SK-N-SH (cell line): ENCODE data around the gene MYO9B. TPM values are rescaled to one million over a fixed set of nuclear protein-coding genes. Genes with fewer than 3 reads are reported as not detected.
"Not testable (repeated sequence)": the region's sequence is repeated elsewhere in the genome, so short reads cannot be mapped to it uniquely, and the experiment has no call there.

ENCODE experiments used
- CTCF ChIA-PET: fragments of 300-600, 350-600 bp; formaldehyde crosslinking; extraction: SDS; loops from one replicate; lab custom pipeline; 2021; lab: Yijun Ruan, JAX
- POLR2A ChIA-PET: fragments of 350-600 bp; sonication (Branson Sonifier 250); formaldehyde crosslinking; extraction: SDS; loops from one replicate; lab custom pipeline; 2020; ENCODE audit warnings: antibody characterized with exemption, inconsistent platforms; lab: Yijun Ruan, JAX
- DNase-seq: peaks from one replicate; pipeline ENCODE4 v3.0.0; 2012
- H2AFZ ChIP-seq: fragments of 200-600 bp; sonication (generic); 2 replicates; pipeline ENCODE4 v1.8.1; 2016; ENCODE audit warnings: antibody characterized with exemption, mild to moderate bottlenecking, low read depth
- H3F3A ChIP-seq: fragments of 200-600 bp; sonication (generic); replicated peaks from 2 replicates; pipeline ENCODE3; 2016; ENCODE audit warnings: antibody characterized with exemption, mild to moderate bottlenecking; ENCODE audit not compliant: insufficient read depth
- H3K27ac ChIP-seq, 2 experiments: fragments of 200-500 bp in 1 of 2; fragments of 200-600 bp in 1 of 2; sonication (Bioruptor generic) in 1 of 2; sonication (generic), shearing (Covaris generic) in 1 of 2; 2 replicates each; pipeline versions ENCODE4 v1.5.1 to v1.6.1; 2014 to 2016; ENCODE audit warnings: low read depth in 2 of 2, inconsistent platforms in 1 of 2, low read length in 1 of 2, mild to moderate bottlenecking in 1 of 2, mixed read lengths in 1 of 2
- H3K27me3 ChIP-seq: fragments of 200-600 bp; sonication (generic), shearing (Covaris generic); 2 replicates; pipeline ENCODE4 v1.6.1; 2016; ENCODE audit warnings: mixed run types; ENCODE audit not compliant: insufficient read depth
- H3K36me3 ChIP-seq, 2 experiments: fragments of 200-500 bp in 1 of 2; fragments of 200-600 bp in 1 of 2; sonication (Bioruptor generic) in 1 of 2; sonication (generic) in 1 of 2; replicated peaks in 1 of 2; 2 replicates each; pipeline versions ENCODE3 to v1.5.1; 2014 to 2016; ENCODE audit warnings: low read length in 1 of 2, mild to moderate bottlenecking in 1 of 2; ENCODE audit not compliant: insufficient read depth in 2 of 2, control insufficient read depth in 1 of 2
- H3K4me1 ChIP-seq, 2 experiments: fragments of 200-500 bp in 1 of 2; fragments of 200-600 bp in 1 of 2; sonication (Bioruptor generic) in 1 of 2; sonication (generic), shearing (Covaris generic) in 1 of 2; 2 replicates each; pipeline versions ENCODE4 v1.5.1 to v1.6.1; 2014 to 2016; ENCODE audit warnings: low read depth in 1 of 2, low read length in 1 of 2, mixed run types in 1 of 2; ENCODE audit not compliant: insufficient read depth in 2 of 2, control insufficient read depth in 1 of 2
- H3K4me2 ChIP-seq: fragments of 200-600 bp; sonication (generic), shearing (Covaris generic); 2 replicates; pipeline ENCODE4 v1.6.1; 2017; ENCODE audit warnings: mixed run types
- H3K4me3 ChIP-seq, 2 experiments: fragments of 200-500 bp in 1 of 2; fragments of 200-600 bp in 1 of 2; sonication (Bioruptor generic) in 1 of 2; sonication (generic), shearing (Covaris generic) in 1 of 2; 2 replicates each; pipeline versions ENCODE4 v1.5.1 to v1.8.1; 2014 to 2016; ENCODE audit warnings: low read depth in 2 of 2, inconsistent platforms in 1 of 2, low read length in 1 of 2, mild to moderate bottlenecking in 1 of 2, mixed read lengths in 1 of 2, moderate library complexity in 1 of 2
- H3K79me2 ChIP-seq: fragments of 200-600 bp; sonication (generic); 2 replicates; pipeline ENCODE4 v1.8.1; 2017; ENCODE audit warnings: mild to moderate bottlenecking; ENCODE audit not compliant: insufficient read depth
- H3K9ac ChIP-seq: fragments of 200-600 bp; sonication (generic); 2 replicates; pipeline ENCODE4 v1.6.1; 2017; ENCODE audit warnings: mixed run types
- H3K9me2 ChIP-seq: fragments of 200-600 bp; sonication (generic); 2 replicates; pipeline ENCODE4 v1.6.1; 2017; ENCODE audit warnings: mixed run types
- H3K9me3 ChIP-seq: fragments of 200-600 bp; sonication (generic); 2 replicates; pipeline ENCODE4 v1.6.1; 2017; ENCODE audit warnings: mixed run types, mild to moderate bottlenecking, moderate library complexity
- H4K20me1 ChIP-seq: fragments of 200-600 bp; sonication (generic); 2 replicates; pipeline ENCODE4 v1.6.1; 2017; ENCODE audit warnings: mild to moderate bottlenecking, mixed run types; ENCODE audit not compliant: insufficient read depth
- CHD2 ChIP-seq: fragments of 150-350 bp; IDR thresholded peaks from 2 replicates; pipeline ENCODE4 v1.6.1; 2018; ENCODE audit warnings: low read length; ENCODE audit not compliant: partially characterized antibody
- FOXJ3 ChIP-seq: sonication (generic); formaldehyde crosslinking; IDR thresholded peaks from 2 replicates; pipeline ENCODE4 v1.5.1; 2020; ENCODE audit warnings: mild to moderate bottlenecking, missing genetic modification reagents
- FOXM1 ChIP-seq: IDR thresholded peaks from 2 replicates; pipeline ENCODE4 v1.4.0; 2012; ENCODE audit warnings: low read depth, mild to moderate bottlenecking
- GABPA ChIP-seq: IDR thresholded peaks from 2 replicates; pipeline ENCODE4 v1.4.0; 2012; ENCODE audit warnings: low read depth, mild to moderate bottlenecking
- GATA2 ChIP-seq: sonication (generic); formaldehyde crosslinking; IDR thresholded peaks from 2 replicates; pipeline ENCODE4 v1.5.0; 2020; ENCODE audit warnings: mild to moderate bottlenecking, missing genetic modification reagents
- JUND ChIP-seq: IDR thresholded peaks from 2 replicates; pipeline ENCODE4 v1.4.0; 2012
- MAX ChIP-seq: IDR thresholded peaks from 2 replicates; pipeline ENCODE4 v1.4.0; 2012; ENCODE audit warnings: low read depth
- MEF2A ChIP-seq: IDR thresholded peaks from 2 replicates; pipeline ENCODE4 v1.4.0; 2012; ENCODE audit warnings: low read depth, borderline replicate concordance
- NFIC ChIP-seq: IDR thresholded peaks from 2 replicates; pipeline ENCODE4 v1.4.0; 2012; ENCODE audit warnings: borderline replicate concordance
- RCOR1 ChIP-seq: fragments of 150-350 bp; IDR thresholded peaks from 2 replicates; pipeline ENCODE4 v1.6.1; 2017; ENCODE audit warnings: antibody characterized with exemption, low read length
- RXRA ChIP-seq: IDR thresholded peaks from 2 replicates; pipeline ENCODE4 v1.4.0; 2012; ENCODE audit warnings: low read depth, mild to moderate bottlenecking, borderline replicate concordance
- SIN3A ChIP-seq: IDR thresholded peaks from 2 replicates; pipeline ENCODE4 v1.6.1; 2012; ENCODE audit warnings: low read depth, mild to moderate bottlenecking, low read length, moderate library complexity, borderline replicate concordance
- TCF12 ChIP-seq: IDR thresholded peaks from 2 replicates; pipeline ENCODE4 v1.4.0; 2012
- TEAD4 ChIP-seq: IDR thresholded peaks from 2 replicates; pipeline ENCODE4 v1.4.0; 2012; ENCODE audit warnings: mild to moderate bottlenecking, borderline replicate concordance; ENCODE audit not compliant: insufficient read depth
- USF1 ChIP-seq: IDR thresholded peaks from 2 replicates; pipeline ENCODE4 v1.4.0; 2012; ENCODE audit warnings: low read depth, borderline replicate concordance
- WGBS: methylation state at CpG from one replicate; pipeline ENCODE4 v1.1.6; 2017; ENCODE audit warnings: low lambda C conversion rate; 5-methylcytosine and 5-hydroxymethylcytosine counted together
- polyA plus RNA-seq, 3 experiments: library from polyadenylated mRNA; depleted of rRNA; stranded (reverse); fragments of >200 nt; gene quantifications; 2 replicates each; pipeline ENCODE4 v1.2.3, GENCODE V29; 2012

The MYO9B gene
- polyA plus RNA-seq, 1 of the 3 experiments (the other 2 are of a cell fraction), result 37.6 TPM

DNA sequence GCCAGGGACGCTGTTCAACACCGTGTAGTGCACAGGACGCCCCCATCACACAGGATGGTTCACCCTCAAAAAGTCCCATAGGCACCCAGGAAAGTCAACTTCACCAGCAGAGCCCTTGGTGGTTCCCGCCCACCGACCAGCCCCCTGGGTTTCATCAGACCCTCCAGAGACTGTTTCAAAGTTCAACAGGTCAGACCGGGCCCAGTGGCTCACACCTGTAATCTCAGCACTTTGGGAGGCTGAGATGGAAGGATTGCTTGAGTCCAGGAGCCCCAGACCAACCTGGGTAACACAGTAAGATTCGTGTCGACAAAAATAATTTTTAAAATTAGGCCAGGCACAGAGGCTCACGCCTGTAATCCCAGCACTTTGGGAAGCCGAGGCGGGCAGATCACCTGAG, 61.0 kb downstream of the MYO9B start:
- 94% methylated on average over 8 of the region's 11 CpGs for WGBS
- POLR2A ChIA-PET, result no interaction called here
- H3K27ac ChIP-seq, result peak overlapping the region; percentile 95 to 100

DNA sequence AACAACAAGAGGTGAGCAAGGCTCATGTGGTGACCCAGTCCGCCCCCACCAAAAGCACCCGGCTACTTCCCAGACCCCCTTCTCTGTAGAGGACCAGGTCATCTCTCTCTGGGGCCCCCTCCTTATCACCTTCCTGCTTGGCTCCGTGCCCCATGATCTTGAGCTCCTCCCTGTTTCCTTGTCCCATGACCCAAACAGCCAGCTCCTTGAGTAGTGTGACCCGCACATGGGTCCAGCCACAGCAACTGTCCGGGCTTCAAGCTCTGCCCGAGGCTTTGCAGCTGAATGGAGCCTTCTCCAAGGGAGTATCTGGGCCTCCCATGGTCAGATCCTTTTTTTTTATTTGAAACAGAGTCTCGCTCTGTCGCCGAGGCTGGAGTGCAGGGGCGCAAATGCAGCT, 61.8 kb downstream of the MYO9B start:
- Histone ChIP-seq H3K9me2 (no peaks in the 10 kb centered on the region), H3K4me1 (peaks cover 15% of the 10 kb centered on the region in 2 experiments; a peak in 3 of 4 replicates), H3K27ac (peak overlapping the region in 1 of 2 experiments; percentile 2; a peak in 1 of 4 replicates), H4K20me1 (no peaks in the 10 kb centered on the region), H3K27me3 (no peaks in the 10 kb centered on the region), H3K9ac (no peak overlapping the region), H3K4me3 (no peak overlapping the region), H3F3A (peaks cover 20% of the 10 kb centered on the region), H3K4me2 (no peak overlapping the region), H3K36me3 (no peaks in the 10 kb centered on the region), H3K79me2 (peaks cover 88% of the 10 kb centered on the region), H2AFZ (no peak overlapping the region), H3K9me3 (no peaks in the 10 kb centered on the region)
- no peak for DNase-seq
- ChIA-PET POLR2A (no interaction called here), CTCF (no interaction called here)
- 97% methylated on average over 7 of the region's 10 CpGs for WGBS
- no peak for TF ChIP-seq NFIC

More for the DNA sequence above, 61.0 kb downstream of the MYO9B start:
- Histone ChIP-seq H3K27me3 (no peaks in the 10 kb centered on the region), H3F3A (peaks cover 20% of the 10 kb centered on the region), H3K4me1 (peaks cover 15% of the 10 kb centered on the region in 2 experiments; a peak in 3 of 4 replicates), H3K9ac (no peak overlapping the region), H3K4me2 (peak overlapping the region; percentile 88; the same call in 1 of the 2 replicates), H3K9me2 (no peaks in the 10 kb centered on the region), H3K4me3 (no peak overlapping the region), H4K20me1 (no peaks in the 10 kb centered on the region), H2AFZ (no peak overlapping the region), H3K79me2 (peaks cover 83% of the 10 kb centered on the region), H3K9me3 (no peaks in the 10 kb centered on the region), H3K36me3 (no peaks in the 10 kb centered on the region)
- CTCF ChIA-PET, result interaction anchor here (1.0 kb wide), 1 partner anchor 11 kb away, joined by 3 read pairs; no protein-coding TSS in a partner anchor
- TF ChIP-seq TCF12 (no peak), GABPA (no peak), FOXJ3 (CRISPR knock-in tag) (no peak), MAX (no peak), MEF2A (no peak), USF1 (no peak), FOXM1 (no peak), RCOR1 (no peak), JUND (no peak), RXRA (no peak), GATA2 (CRISPR knock-in tag) (no peak), CHD2 (no peak), SIN3A (no peak), TEAD4 (no peak)
- DNase-seq, result no peak

DNA sequence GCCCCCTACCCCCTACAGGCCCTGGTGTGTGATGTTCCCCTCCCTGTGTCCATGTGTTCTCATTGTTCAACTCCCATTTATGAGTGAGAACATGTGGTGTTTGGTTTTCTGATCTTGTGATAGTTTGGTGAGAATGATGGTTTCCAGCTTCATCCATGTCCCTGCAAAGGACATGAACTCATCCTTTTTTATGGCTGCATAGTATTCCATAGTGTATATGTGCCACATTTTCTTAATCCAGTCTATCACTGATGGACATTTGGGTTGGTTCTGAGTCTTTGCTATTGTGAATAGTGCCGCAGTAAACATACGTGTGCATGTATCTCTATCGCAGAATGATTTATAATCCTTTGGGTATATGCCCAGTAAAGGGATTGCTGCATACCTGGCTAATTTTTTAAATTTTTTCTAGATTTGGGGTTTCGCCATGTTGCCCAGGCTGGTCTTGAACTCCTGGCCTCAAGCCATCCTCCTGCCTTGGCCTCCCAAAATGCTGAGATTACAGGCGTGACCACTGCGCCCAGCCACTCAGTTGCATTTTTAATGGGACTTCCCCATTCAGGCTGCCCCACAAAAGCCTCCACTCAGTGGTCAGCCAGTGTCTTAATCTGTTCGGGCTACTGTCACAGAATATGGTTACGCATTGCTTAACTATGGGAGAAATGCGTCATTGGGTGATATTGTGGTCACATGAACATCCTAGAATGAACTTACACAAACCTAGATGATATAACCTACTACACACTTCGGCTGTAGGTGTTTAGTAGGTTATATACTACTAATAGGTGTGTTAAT, 62.7 kb downstream of the MYO9B start:
- CTCF ChIA-PET, H3K4me3 ChIP-seq, DNase-seq, H4K20me1 ChIP-seq, POLR2A ChIA-PET, H3K9me2 ChIP-seq, H2AFZ ChIP-seq, H3K4me2 ChIP-seq, H3K27me3 ChIP-seq, H3K27ac ChIP-seq, H3K36me3 ChIP-seq, H3K9me3 ChIP-seq, H3K9ac ChIP-seq: not testable (repeated sequence)
- Histone ChIP-seq H3F3A (peaks cover 20% of the 10 kb centered on the region), H3K79me2 (peaks cover 89% of the 10 kb centered on the region), H3K4me1 (peaks cover 15% of the 10 kb centered on the region in 2 experiments; a peak in 3 of 4 replicates)
- 95% methylated on average over 10 of the region's 10 CpGs for WGBS
